Uterus (tissue), 2 donors: ENCODE measurements around the gene USP6.

Experiments used
- POLR2A ChIP-seq, 2 donors: fragments of 450-650 bp; IDR thresholded peaks; one replicate each; pipeline ENCODE4 v1.6.1; 2016; ENCODE audit warnings: antibody characterized with exemption in 2 of 2, mild to moderate bottlenecking in 1 of 2, moderate library complexity in 1 of 2
- TF ChIP-seq, protein P1 (sequence below), 4 experiments: fragments of 200-600 bp in 2 of 4; fragments of 450-650 bp in 2 of 4; sonication (generic) in 2 of 4; IDR thresholded peaks; one replicate each; pipeline ENCODE4 v1.5.1; 2016 to 2019; ENCODE audit warnings: antibody characterized with exemption in 4 of 4, mild to moderate bottlenecking in 2 of 4, moderate library complexity in 1 of 4

DNA sequence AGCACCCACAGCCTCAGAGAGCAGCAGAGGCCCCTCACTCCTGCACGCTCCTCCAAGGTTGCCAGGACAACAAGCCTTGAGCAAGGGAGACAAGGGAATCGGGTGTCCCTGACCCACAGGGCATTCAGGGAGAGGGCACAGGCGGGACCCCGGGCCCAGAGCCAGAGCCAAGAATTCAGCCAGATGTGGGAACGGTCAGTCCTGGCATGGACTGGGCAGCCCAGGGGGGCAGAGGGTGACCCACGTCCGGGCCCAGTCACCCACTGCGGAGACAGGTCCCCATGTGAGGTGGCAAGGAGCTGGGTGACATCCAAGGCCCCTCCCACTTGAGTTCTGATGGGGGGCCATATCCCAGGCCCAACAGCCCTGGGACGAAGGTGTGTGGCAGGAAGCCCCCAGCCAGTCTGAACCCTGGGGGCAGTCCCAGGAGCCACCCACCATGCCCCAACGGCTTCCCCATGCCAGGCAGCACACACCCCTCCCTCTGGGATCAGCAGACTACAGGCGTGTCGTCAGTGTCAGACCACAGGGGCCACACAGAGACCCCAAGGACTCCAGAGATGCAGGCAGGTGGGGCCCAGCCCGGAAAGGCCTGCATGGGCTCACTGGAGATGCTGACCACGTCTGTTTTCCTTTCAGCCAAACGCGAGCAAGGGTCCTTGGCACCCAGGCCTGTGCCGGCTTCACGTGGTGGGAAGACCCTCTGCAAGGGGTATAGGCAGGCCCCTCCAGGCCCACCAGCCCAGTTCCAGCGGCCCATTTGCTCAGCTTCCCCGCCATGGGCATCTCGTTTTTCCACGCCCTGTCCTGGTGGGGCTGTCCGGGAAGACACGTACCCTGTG, 23.0 kb downstream of the USP6 start:
- TF ChIP-seq, protein P1, sequence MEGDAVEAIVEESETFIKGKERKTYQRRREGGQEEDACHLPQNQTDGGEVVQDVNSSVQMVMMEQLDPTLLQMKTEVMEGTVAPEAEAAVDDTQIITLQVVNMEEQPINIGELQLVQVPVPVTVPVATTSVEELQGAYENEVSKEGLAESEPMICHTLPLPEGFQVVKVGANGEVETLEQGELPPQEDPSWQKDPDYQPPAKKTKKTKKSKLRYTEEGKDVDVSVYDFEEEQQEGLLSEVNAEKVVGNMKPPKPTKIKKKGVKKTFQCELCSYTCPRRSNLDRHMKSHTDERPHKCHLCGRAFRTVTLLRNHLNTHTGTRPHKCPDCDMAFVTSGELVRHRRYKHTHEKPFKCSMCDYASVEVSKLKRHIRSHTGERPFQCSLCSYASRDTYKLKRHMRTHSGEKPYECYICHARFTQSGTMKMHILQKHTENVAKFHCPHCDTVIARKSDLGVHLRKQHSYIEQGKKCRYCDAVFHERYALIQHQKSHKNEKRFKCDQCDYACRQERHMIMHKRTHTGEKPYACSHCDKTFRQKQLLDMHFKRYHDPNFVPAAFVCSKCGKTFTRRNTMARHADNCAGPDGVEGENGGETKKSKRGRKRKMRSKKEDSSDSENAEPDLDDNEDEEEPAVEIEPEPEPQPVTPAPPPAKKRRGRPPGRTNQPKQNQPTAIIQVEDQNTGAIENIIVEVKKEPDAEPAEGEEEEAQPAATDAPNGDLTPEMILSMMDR (IDR thresholded peaks at IDR 0.05) = no peak
- no peak for TF ChIP-seq POLR2A (IDR thresholded peaks at IDR 0.05)
